H1 (cell line): ENCODE data around the gene ABCC2. TPM values are rescaled to one million over a fixed set of nuclear protein-coding genes. Genes with fewer than 3 reads are reported as not detected.

Experiments used
- SP1 ChIP-seq: IDR thresholded peaks from 2 replicates; pipeline ENCODE4 v1.6.1; 2011; ENCODE audit warnings: low read depth, low read length
- YY1 ChIP-seq: IDR thresholded peaks from 2 replicates; pipeline ENCODE4 v1.6.1; 2011; ENCODE audit warnings: low read depth, mild to moderate bottlenecking, low read length
- polyA plus RNA-seq, 7 experiments: library from polyadenylated mRNA; depleted of rRNA in 3 of 7; stranded (reverse) in 5 of 7; unstranded in 2 of 7; fragments of >200 nt in 5 of 7; fragments of 200-250 nt in 2 of 7; gene quantifications; 1 replicate in 5 of 7; 2 replicates in 1 of 7; 4 replicates in 1 of 7; pipeline versions ENCODE4 v1.2.1 to v1.2.3, GENCODE V29; 2011 to 2013; ENCODE audit warnings: missing spikeins in 2 of 7, mixed read lengths in 2 of 7
- total RNA-seq: library from RNA; stranded (reverse); fragmentation: NEBNext Ultra II Directional; extraction: Animal tissue kit (Norgen Biotek cat#: 25700); gene quantifications from 2 replicates; pipeline ENCODE4 v1.2.1, GENCODE V29; 2021

Gene ABCC2
- total and polyA plus RNA-seq, 2 of the 8 experiments (the other 6 are each of a cell fraction or from before 2014, with no cell fraction given): 0.74 to 1.1 TPM

GRCh38 chr10:99742701-99743100 is 39.7 kb upstream of the ABCC2 start (continued):
- no peak for TF ChIP-seq SP1
- TF ChIP-seq YY1: no peak
